Natural killer cell (primary cell): ENCODE results near the gene TUBE1. TPM values are rescaled to one million over a fixed set of nuclear protein-coding genes. Genes with fewer than 3 reads are reported as not detected.

ENCODE experiments used
- ATAC-seq, 3 donors: fragments of 150-1000 bp in 2 of 3; fragments of 200-7000 bp in 1 of 3; cut with Tn5 transposase; 1 replicate in 1 of 3; 2 replicates in 2 of 3; pipeline ENCODE4 v1.10.0; 2021; ENCODE audit warnings: mild to moderate bottlenecking in 2 of 3, moderate library complexity in 2 of 3
- DNase-seq, 2 donors: peaks; one replicate each; pipeline versions ENCODE4 v3.0.0 to v3.0.0-alpha.2; 2013 to 2021; ENCODE audit warnings: mixed read lengths in 1 of 2
- H3K27ac ChIP-seq: one replicate; pipeline ENCODE4 v1.5.1; 2013; ENCODE audit warnings: mild to moderate bottlenecking, low read length
- H3K27me3 ChIP-seq: one replicate; pipeline ENCODE4 v1.6.1; 2013; ENCODE audit warnings: low read length; ENCODE audit not compliant: control insufficient read depth, insufficient read depth
- H3K36me3 ChIP-seq: one replicate; pipeline ENCODE4 v1.6.1; 2013; ENCODE audit warnings: low read length; ENCODE audit not compliant: control insufficient read depth, insufficient read depth
- H3K4me1 ChIP-seq: one replicate; pipeline ENCODE4 v1.6.1; 2013; ENCODE audit warnings: low read length; ENCODE audit not compliant: control insufficient read depth, insufficient read depth
- H3K4me3 ChIP-seq: one replicate; pipeline ENCODE4 v1.5.1; 2013; ENCODE audit warnings: low read length
- H3K9me3 ChIP-seq: one replicate; pipeline ENCODE4 v1.6.1; 2013; ENCODE audit warnings: low read length; ENCODE audit not compliant: control insufficient read depth, insufficient read depth
- H3K27ac Mint-ChIP-seq, 2 donors: one replicate each; pipeline ENCODE4 v1.8.0; 2022; ENCODE audit warnings: mild to moderate bottlenecking in 2 of 2, mixed read lengths in 2 of 2, moderate library complexity in 1 of 2
- H3K27me3 Mint-ChIP-seq, 2 donors: one replicate each; pipeline ENCODE4 v1.8.0; 2022; ENCODE audit warnings: low read depth in 2 of 2, mixed read lengths in 2 of 2
- H3K36me3 Mint-ChIP-seq: one replicate; pipeline ENCODE4 v1.8.0; 2022; ENCODE audit warnings: mixed read lengths
- H3K4me1 Mint-ChIP-seq, 2 donors: one replicate each; pipeline ENCODE4 v1.8.0; 2022; ENCODE audit warnings: mixed read lengths in 2 of 2
- H3K4me3 Mint-ChIP-seq: one replicate; pipeline ENCODE4 v1.8.0; 2022; ENCODE audit warnings: mild to moderate bottlenecking, moderate library complexity, mixed read lengths
- H3K9me3 Mint-ChIP-seq, 2 donors: one replicate each; pipeline ENCODE4 v1.8.0; 2022; ENCODE audit warnings: mixed read lengths in 2 of 2
- CTCF ChIP-seq: fragments of 200-600 bp; IDR thresholded peaks from one replicate; pipeline ENCODE4 v1.8.0; 2022; ENCODE audit warnings: antibody characterized with exemption
- WGBS: methylation state at CpG from one replicate; pipeline ENCODE4 v1.1.7; 2013; ENCODE audit warnings: missing lambda C conversion rate; ENCODE audit not compliant: insufficient coverage; 5-methylcytosine and 5-hydroxymethylcytosine counted together
- intact Hi-C: fragments of 100-400 bp; cut with micrococcal nuclease; formaldehyde crosslinking; loops from one replicate; pipeline ENCODE4 v1.14.2; 2022
- total RNA-seq, 4 donors: library from RNA; stranded (reverse); fragments of 120-200 nt in 1 of 4; gene quantifications; one replicate each; pipeline versions ENCODE4 v1.2.3 to v1.2.4, GENCODE V29; 2013 to 2022

TUBE1 gene
- total RNA-seq, 3 donors from 2014 or later (not counting 1 experiment from before 2014, with no cell fraction given), result 15.6 to 31.2 (median 23.7) TPM

DNA sequence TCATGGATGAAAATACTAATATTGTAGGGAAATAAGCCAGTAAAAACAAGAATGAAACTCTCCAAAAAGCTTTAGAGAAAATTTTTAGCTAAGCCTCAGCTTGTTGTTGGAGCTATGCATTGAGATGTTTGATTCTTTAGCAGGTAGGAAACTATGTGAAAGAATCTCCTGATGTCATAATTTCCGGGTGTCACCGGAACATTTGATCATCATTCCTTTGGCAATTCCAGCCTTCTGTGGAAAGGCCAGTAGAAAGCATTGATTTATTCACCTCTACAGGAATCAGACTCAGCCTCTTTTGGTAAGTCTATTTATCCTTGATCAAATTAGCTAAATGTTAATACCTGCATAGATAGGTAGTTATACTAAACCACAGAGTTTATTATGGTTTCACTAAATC, 9.6 kb upstream of the TUBE1 start:
- no peaks in the 10 kb centered on the region for H3K36me3 Mint-ChIP-seq
- no peaks in the 10 kb centered on the region for H3K9me3 Mint-ChIP-seq
- no peak for DNase-seq
- H3K27ac Mint-ChIP-seq, result no peak overlapping the region
- no peaks in the 10 kb centered on the region for H3K9me3 ChIP-seq
- H3K4me1 Mint-ChIP-seq, result no peaks in the 10 kb centered on the region
- ATAC-seq, result no peak
- no peak overlapping the region for H3K27ac ChIP-seq
- intact Hi-C loops, result no loop called here
- no peak for TF ChIP-seq CTCF
- 94% methylated on average over 2 of the region's 2 CpGs for WGBS
- no peaks in the 10 kb centered on the region for H3K36me3 ChIP-seq
- no peaks in the 10 kb centered on the region for H3K4me1 ChIP-seq
- no peak overlapping the region for H3K4me3 ChIP-seq
- no peak overlapping the region for H3K4me3 Mint-ChIP-seq
- peaks cover 16 to 26% of the 10 kb centered on the region in 2 donors for H3K27me3 Mint-ChIP-seq
- H3K27me3 ChIP-seq, result no peaks in the 10 kb centered on the region

- WGBS, result 35% methylated on average over 7 of the region's 7 CpGs
- Histone ChIP-seq H3K4me1 (no peaks in the 10 kb centered on the region), H3K9me3 (no peaks in the 10 kb centered on the region), H3K36me3 (peaks cover 8% of the 10 kb centered on the region), H3K27ac (peak overlapping the region; percentile 90), H3K27me3 (peaks cover 20% of the 10 kb centered on the region), H3K4me3 (peak overlapping the region; percentile 86)
- Mint-ChIP-seq H3K4me3 (no peak overlapping the region), H3K27me3 (peaks cover 28 to 38% of the 10 kb centered on the region in 2 donors), H3K9me3 (no peaks in the 10 kb centered on the region), H3K4me1 (peaks cover 0 to 5% of the 10 kb centered on the region in 2 donors), H3K27ac (no peak overlapping the region), H3K36me3 (no peaks in the 10 kb centered on the region)
- TF ChIP-seq CTCF, result no peak
- ATAC-seq (no peak), DNase-seq (no peak)
- intact Hi-C loops, result loop anchor here (1.0 to 5.0 kb wide), 4 partner anchors 75 to 829 kb away; partner anchors contain the start of genes FYN and REV3L
These were observed 634 bp upstream of the TUBE1 start for GRCh38 chr6:112087916-112088315.

GRCh38 chr6:112086744-112087135, 542 bp downstream of the TUBE1 start:
- Histone ChIP-seq H3K27ac (peak overlapping the region; percentile 90), H3K36me3 (peaks cover 8% of the 10 kb centered on the region), H3K4me1 (no peaks in the 10 kb centered on the region), H3K9me3 (no peaks in the 10 kb centered on the region), H3K27me3 (peaks cover 20% of the 10 kb centered on the region), H3K4me3 (peak overlapping the region; percentile 86)
- Mint-ChIP-seq H3K27ac (no peak overlapping the region), H3K36me3 (no peaks in the 10 kb centered on the region), H3K9me3 (no peaks in the 10 kb centered on the region), H3K27me3 (peaks cover 20 to 28% of the 10 kb centered on the region in 2 donors), H3K4me1 (peaks cover 0 to 5% of the 10 kb centered on the region in 2 donors), H3K4me3 (no peak overlapping the region)
- peak in 1 of 2 donors; percentile 47 for DNase-seq
- peak in 1 of 3 donors; percentile 12 for ATAC-seq
- intact Hi-C loops, result loop anchor here (1.0 to 5.0 kb wide), 4 partner anchors 76 to 827 kb away; partner anchors contain the start of genes FYN and REV3L
- no peak for TF ChIP-seq CTCF
- 0% methylated on average over 8 of the region's 8 CpGs for WGBS
